GM21723 (cell line): Measurements from ENCODE around the gene ASPHD2.

Experiments
- ATAC-seq: cut with Tn5 transposase; IDR thresholded peaks from one replicate; pipeline ENCODE4 v1.9.1; 2021; ENCODE audit warnings: mild to moderate bottlenecking, moderate library complexity; ENCODE audit not compliant: unreplicated experiment

The ASPHD2 gene

GRCh38 chr22:26471522-26471921, 42.5 kb downstream of the ASPHD2 start:
- ATAC-seq, result no peak

GRCh38 chr22:26474682-26475081, 45.6 kb downstream of the ASPHD2 start:
- no peak for ATAC-seq

GRCh38 chr22:26476705-26477340, 47.8 kb downstream of the ASPHD2 start:
- no peak for ATAC-seq

GRCh38 chr22:26477341-26477731, 48.3 kb downstream of the ASPHD2 start:
- ATAC-seq, result no peak

- no peak for ATAC-seq
Measured at GRCh38 chr22:26479043-26479791, 50.2 kb downstream of the ASPHD2 start.

- no peak for ATAC-seq
Measured at GRCh38 chr22:26479792-26480610, 50.9 kb downstream of the ASPHD2 start.

- no peak for ATAC-seq
Measured at GRCh38 chr22:26480611-26480932, 51.5 kb downstream of the ASPHD2 start.

GRCh38 chr22:26481112-26481693, 52.1 kb downstream of the ASPHD2 start:
- ATAC-seq, result no peak

- no peak for ATAC-seq
Measured at GRCh38 chr22:26481694-26482093, 52.6 kb downstream of the ASPHD2 start.

- no peak for ATAC-seq
Measured at GRCh38 chr22:26482161-26482560, 53.1 kb downstream of the ASPHD2 start.

GRCh38 chr22:26483043-26483438, 54.0 kb downstream of the ASPHD2 start:
- ATAC-seq, result no peak

GRCh38 chr22:26483439-26484359, 54.6 kb downstream of the ASPHD2 start, which contains the start of the genes HPS4 and SRRD:
Gene HPS4, minus strand, starts transcription at chr22:26483783. Its CDS starts 2,021 bp downstream, at chr22:26481762.
Gene SRRD, plus strand, starts transcription at chr22:26483877. Its CDS starts 14 bp downstream, at chr22:26483891.
- ATAC-seq, result peak; percentile 70

GRCh38 chr22:26484360-26484706, 55.3 kb downstream of the ASPHD2 start:
- ATAC-seq, result no peak

GRCh38 chr22:26485013-26485412, 56.0 kb downstream of the ASPHD2 start:
- no peak for ATAC-seq

GRCh38 chr22:26485806-26486390, 56.8 kb downstream of the ASPHD2 start:
- no peak for ATAC-seq

- ATAC-seq, result no peak
Measured at GRCh38 chr22:26486394-26486793, 57.3 kb downstream of the ASPHD2 start.

- ATAC-seq, result no peak
Measured at GRCh38 chr22:26487996-26488395, 58.9 kb downstream of the ASPHD2 start.

- no peak for ATAC-seq
Measured at GRCh38 chr22:26489447-26490036, 60.5 kb downstream of the ASPHD2 start.

GRCh38 chr22:26492220-26492619, 63.2 kb downstream of the ASPHD2 start:
- no peak for ATAC-seq

- no peak for ATAC-seq
Measured at GRCh38 chr22:26494506-26494905, 65.4 kb downstream of the ASPHD2 start.
